A549 (cell line): ENCODE measurements around the gene PLEKHO1. TPM values are rescaled to one million over a fixed set of nuclear protein-coding genes. Genes with fewer than 3 reads are reported as not detected.

Source experiments
- ATAC-seq, 2 experiments: fragments of 200-7000 bp in 1 of 2; fragments of >200 bp in 1 of 2; cut with Nextera tagmentation in 1 of 2; cut with Tn5 transposase in 1 of 2; 3 replicates each; pipeline versions ENCODE4 v1.8.0 to v1.9.1; 2018 to 2020; ENCODE audit warnings: mild to moderate bottlenecking in 1 of 2, moderate library complexity in 1 of 2
- CTCF ChIA-PET: fragments of 300-600 bp; sonication (Branson Sonifier 250); formaldehyde crosslinking; extraction: SDS; loops from one replicate; lab custom pipeline; 2021; ENCODE audit warnings: antibody characterized with exemption, inconsistent platforms; lab: Yijun Ruan, JAX
- POLR2A ChIA-PET: fragments of 350-600 bp; formaldehyde crosslinking; extraction: SDS; loops from one replicate; lab custom pipeline; 2021; ENCODE audit warnings: antibody characterized with exemption, inconsistent platforms; lab: Yijun Ruan, JAX
- DNase-seq, 2 experiments: peaks; one replicate each; pipeline versions ENCODE4 v3.0.0 to v3.0.0-alpha.2; 2011 to 2016; ENCODE audit warnings: low read depth in 1 of 2, low spot score in 1 of 2
- FAIRE-seq: peaks from 2 replicates; lab custom pipeline; 2011; peaks lifted over from hg19 to GRCh38; lab: Jason Lieb, UNC
- H3K27ac ChIP-seq, 2 experiments: fragments of >200 bp; sonication (Bioruptor Twin); formaldehyde crosslinking; 3 replicates each; pipeline ENCODE4 v1.5.1; 2016 to 2017
- H3K4me1 ChIP-seq: fragments of >200 bp; sonication (Bioruptor Twin); formaldehyde crosslinking; 3 replicates; pipeline ENCODE4 v1.6.1; 2016
- H3K4me2 ChIP-seq: fragments of >200 bp; sonication (Bioruptor Twin); formaldehyde crosslinking; 3 replicates; pipeline ENCODE4 v1.6.1; 2016
- H3K4me3 ChIP-seq: fragments of >200 bp; sonication (Bioruptor Twin); formaldehyde crosslinking; 3 replicates; pipeline ENCODE4 v1.5.1; 2016
- H3K9me3 ChIP-seq: fragments of >200 bp; sonication (Bioruptor Twin); formaldehyde crosslinking; 3 replicates; pipeline ENCODE4 v1.6.1; 2016
- BCL3 ChIP-seq: fragments of >200 bp; sonication (Bioruptor Twin); formaldehyde crosslinking; IDR thresholded peaks from 3 replicates; pipeline ENCODE4 v1.6.1; 2016
- CBX2 ChIP-seq: fragments of 200-600 bp; sonication (generic); IDR thresholded peaks from 2 replicates; pipeline ENCODE4 v1.6.1; 2016; ENCODE audit warnings: low read depth, mild to moderate bottlenecking, borderline replicate concordance
- CEBPB ChIP-seq, 2 experiments: fragments of >200 bp in 1 of 2; sonication (Bioruptor Twin) in 1 of 2; formaldehyde crosslinking in 1 of 2; IDR thresholded peaks; 2 replicates each; pipeline ENCODE4 v1.6.1; 2012 to 2016
- CHD2 ChIP-seq: fragments of 150-350 bp; IDR thresholded peaks from 2 replicates; pipeline ENCODE4 v1.6.1; 2014; ENCODE audit warnings: low read length; ENCODE audit not compliant: partially characterized antibody
- EHF ChIP-seq: fragments of 250-450 bp; sonication (Bioruptor Pico); IDR thresholded peaks from 2 replicates; pipeline ENCODE4 v1.5.0; 2020; ENCODE audit warnings: mild to moderate bottlenecking
- EP300 ChIP-seq, 2 experiments: fragments of >200 bp; sonication (Bioruptor Twin); formaldehyde crosslinking; IDR thresholded peaks; 2 replicates in 1 of 2; 3 replicates in 1 of 2; pipeline ENCODE4 v1.6.1; 2016 to 2017
- FOSB ChIP-seq: fragments of 250-450 bp; sonication (Bioruptor Pico); IDR thresholded peaks from 2 replicates; pipeline ENCODE4 v1.5.0; 2020; ENCODE audit warnings: mild to moderate bottlenecking, moderate library complexity
- FOSL2 ChIP-seq, 2 experiments: fragments of 450-650 bp in 1 of 2; fragments of >200 bp in 1 of 2; sonication (Bioruptor Twin) in 1 of 2; formaldehyde crosslinking; IDR thresholded peaks; 2 replicates each; pipeline versions ENCODE4 v1.5.0 to v1.6.1; 2016 to 2020; ENCODE audit warnings: mild to moderate bottlenecking in 1 of 2, moderate library complexity in 1 of 2
- FOXS1 ChIP-seq: fragments of 250-450 bp; sonication (Bioruptor Pico); IDR thresholded peaks from 2 replicates; pipeline ENCODE4 v1.5.0; 2020; ENCODE audit warnings: mild to moderate bottlenecking, moderate library complexity
- GATA3 ChIP-seq: IDR thresholded peaks from 2 replicates; pipeline ENCODE4 v1.6.1; 2012; ENCODE audit warnings: borderline replicate concordance
- HOXB13 ChIP-seq: fragments of 250-450 bp; sonication (Bioruptor Pico); IDR thresholded peaks from 2 replicates; pipeline ENCODE4 v1.5.0; 2020; ENCODE audit warnings: low read depth, mild to moderate bottlenecking, moderate library complexity
- JUN ChIP-seq, 2 experiments: fragments of >200 bp; sonication (Bioruptor Twin); formaldehyde crosslinking; IDR thresholded peaks; 2 replicates in 1 of 2; 3 replicates in 1 of 2; pipeline ENCODE4 v1.6.1; 2016 to 2017
- JUNB ChIP-seq: fragments of >200 bp; sonication (Bioruptor Twin); formaldehyde crosslinking; IDR thresholded peaks from 2 replicates; pipeline ENCODE4 v1.6.1; 2016
- MAX ChIP-seq: IDR thresholded peaks from 2 replicates; pipeline ENCODE4 v1.6.1; 2012
- MAZ ChIP-seq: fragments of 150-350 bp; IDR thresholded peaks from 2 replicates; pipeline ENCODE4 v1.6.1; 2014; ENCODE audit warnings: antibody characterized with exemption, low read depth, low read length, borderline replicate concordance
- NPAS2 ChIP-seq: fragments of 250-450 bp; sonication (Bioruptor Pico); IDR thresholded peaks from 2 replicates; pipeline ENCODE4 v1.8.0; 2022; ENCODE audit warnings: mild to moderate bottlenecking, moderate library complexity, borderline replicate concordance
- NR3C1 ChIP-seq: fragments of >200 bp; sonication (Bioruptor Twin); formaldehyde crosslinking; IDR thresholded peaks from 3 replicates; pipeline ENCODE4 v1.6.1; 2017
- PBX3 ChIP-seq: IDR thresholded peaks from 2 replicates; pipeline ENCODE4 v1.6.1; 2012
- POLR2AphosphoS2 ChIP-seq: conservative IDR thresholded peaks from 2 replicates; pipeline ENCODE4 v1.6.1; 2012; ENCODE audit warnings: low read length, improper control_type of control experiment, inconsistent platforms
- RAD21 ChIP-seq, 2 experiments: fragments of >200 bp in 1 of 2; sonication (Bioruptor Twin) in 1 of 2; formaldehyde crosslinking in 1 of 2; IDR thresholded peaks in 1 of 2; conservative IDR thresholded peaks in 1 of 2; 2 replicates in 1 of 2; 3 replicates in 1 of 2; pipeline ENCODE4 v1.6.1; 2012 to 2018; ENCODE audit warnings: inconsistent platforms in 1 of 2
- TFCP2L1 ChIP-seq: fragments of 250-450 bp; sonication (Bioruptor Pico); IDR thresholded peaks from 2 replicates; pipeline ENCODE4 v1.5.0; 2021; ENCODE audit warnings: mild to moderate bottlenecking
- ZNF302 ChIP-seq: fragments of 250-450 bp; sonication (Bioruptor Pico); IDR thresholded peaks from 2 replicates; pipeline ENCODE4 v1.9.0; 2021; ENCODE audit warnings: inconsistent platforms, mild to moderate bottlenecking, moderate library complexity
- WGBS: methylation state at CpG from one replicate; pipeline ENCODE4 v1.1.6; 2017; ENCODE audit errors: missing lambda C conversion rate; 5-methylcytosine and 5-hydroxymethylcytosine counted together
- polyA plus RNA-seq, 4 experiments: library from polyadenylated mRNA; depleted of rRNA in 3 of 4; stranded (reverse); fragments of >200 nt; fragmentation: RNase III in 1 of 4; extraction: RNeasy Plus Mini Kit Qiagen cat#74134 plus additional on column Dnase treatment in 1 of 4; gene quantifications; 2 replicates in 3 of 4; 3 replicates in 1 of 4; pipeline ENCODE4 v1.2.3, GENCODE V29; 2011 to 2017

The PLEKHO1 gene
- polyA plus RNA-seq, 2 of the 4 experiments (the other 2 are of a cell fraction): 2.5 to 5.5 TPM

- POLR2A ChIA-PET: interaction anchor here (1.1 to 2.4 kb wide), 3 partner anchors 120 to 339 kb away, joined by 3 to 43 read pairs (median 4); partner anchors contain the start of gene VPS45
- peaks cover 24% of the 10 kb centered on the region for H3K4me1 ChIP-seq
- FAIRE-seq: no peak
- no peak for TF ChIP-seq HOXB13 (CRISPR knock-in tag)
- no peak for TF ChIP-seq POLR2AphosphoS2
- TF ChIP-seq PBX3: no peak
- no peak for TF ChIP-seq CHD2
- no peak for TF ChIP-seq CBX2
- TF ChIP-seq JUNB: no peak
- TF ChIP-seq CEBPB (IDR thresholded peaks at IDR 0.05): no peak
- no peak for TF ChIP-seq EP300 (IDR thresholded peaks at IDR 0.05)
- TF ChIP-seq GATA3: no peak
- no peak for TF ChIP-seq FOXS1 (CRISPR knock-in tag)
- TF ChIP-seq RAD21 (conservative IDR thresholded peaks at IDR 0.05 in 1 of 2, IDR thresholded peaks at IDR 0.05 in 1 of 2): no peak
- no peak for TF ChIP-seq NPAS2
- TF ChIP-seq FOSB (CRISPR knock-in tag): no peak
- TF ChIP-seq EHF (CRISPR knock-in tag): no peak
- TF ChIP-seq ZNF302 (CRISPR knock-in tag): no peak
- no peak for TF ChIP-seq NR3C1
- TF ChIP-seq TFCP2L1 (CRISPR knock-in tag): no peak
- TF ChIP-seq BCL3: no peak
- TF ChIP-seq JUN (IDR thresholded peaks at IDR 0.05): no peak
- TF ChIP-seq MAZ: no peak
- TF ChIP-seq, all 56 proteins: peak for 0
- Histone ChIP-seq H3K27ac (0 out of 6 replicates have a peak overlapping the region, but pooled peaks of 1 of the 2 experiments have one; percentile 11), H3K9me3 (no peaks in the 10 kb centered on the region), H3K4me3 (no peak overlapping the region), H3K4me2 (peak overlapping the region; percentile 56)
- CTCF ChIA-PET: interaction anchor here (0.7 to 4.2 kb wide), 48 partner anchors 10 to 371 kb away, joined by 3 to 75 read pairs (median 5); partner anchors contain the start of genes PLEKHO1 and VPS45
- ATAC-seq: peak; percentile 73
- 21% methylated on average over 3 of the region's 3 CpGs for WGBS
- no peak for DNase-seq
Observed at GRCh38 chr1:150187560-150187931, 37.8 kb downstream of the PLEKHO1 start.

GRCh38 chr1:150192012-150192411, 42.3 kb downstream of the PLEKHO1 start:
- ATAC-seq (peak; percentile 78 to 81; a peak in 4 of 6 replicates), DNase-seq (peak in 1 of 2 experiments; percentile 59), FAIRE-seq (no peak)
- Histone ChIP-seq H3K27ac (peak overlapping the region in 1 of 2 experiments; percentile 50; a peak in 2 of 6 replicates), H3K4me3 (no peak overlapping the region), H3K9me3 (no peaks in the 10 kb centered on the region), H3K4me2 (peak overlapping the region; percentile 46), H3K4me1 (peaks cover 17% of the 10 kb centered on the region)
- CTCF ChIA-PET: interaction anchor here (0.6 to 3.0 kb wide), 9 partner anchors 10 to 347 kb away, joined by 3 to 12 read pairs (median 4); no protein-coding TSS in a partner anchor
- TF ChIP-seq JUN (IDR thresholded peaks at IDR 0.05) (no peak), FOSL2 (IDR thresholded peaks at IDR 0.05) (no peak), FOSL2 (CRISPR knock-in tag; IDR thresholded peaks at IDR 0.05) (peak; percentile 42), GATA3 (peak; percentile 66; the same call in 1 of the 2 replicates), MAX (peak; percentile 22; the same call in 1 of the 2 replicates)
- WGBS: 12% methylated on average over 2 of the region's 2 CpGs
- POLR2A ChIA-PET: no interaction called here
